Kidney glomerular epithelial cell (primary cell): Measurements from ENCODE around the gene ARHGAP10.
"Not testable (repeated sequence)": the region's sequence is repeated elsewhere in the genome, so short reads cannot be mapped to it uniquely, and the experiment has no call there.

Source experiments
- DNase-seq: peaks from one replicate; lab custom pipeline; 2025; lab: John Stamatoyannopoulos, UW

ARHGAP10 gene

DNA sequence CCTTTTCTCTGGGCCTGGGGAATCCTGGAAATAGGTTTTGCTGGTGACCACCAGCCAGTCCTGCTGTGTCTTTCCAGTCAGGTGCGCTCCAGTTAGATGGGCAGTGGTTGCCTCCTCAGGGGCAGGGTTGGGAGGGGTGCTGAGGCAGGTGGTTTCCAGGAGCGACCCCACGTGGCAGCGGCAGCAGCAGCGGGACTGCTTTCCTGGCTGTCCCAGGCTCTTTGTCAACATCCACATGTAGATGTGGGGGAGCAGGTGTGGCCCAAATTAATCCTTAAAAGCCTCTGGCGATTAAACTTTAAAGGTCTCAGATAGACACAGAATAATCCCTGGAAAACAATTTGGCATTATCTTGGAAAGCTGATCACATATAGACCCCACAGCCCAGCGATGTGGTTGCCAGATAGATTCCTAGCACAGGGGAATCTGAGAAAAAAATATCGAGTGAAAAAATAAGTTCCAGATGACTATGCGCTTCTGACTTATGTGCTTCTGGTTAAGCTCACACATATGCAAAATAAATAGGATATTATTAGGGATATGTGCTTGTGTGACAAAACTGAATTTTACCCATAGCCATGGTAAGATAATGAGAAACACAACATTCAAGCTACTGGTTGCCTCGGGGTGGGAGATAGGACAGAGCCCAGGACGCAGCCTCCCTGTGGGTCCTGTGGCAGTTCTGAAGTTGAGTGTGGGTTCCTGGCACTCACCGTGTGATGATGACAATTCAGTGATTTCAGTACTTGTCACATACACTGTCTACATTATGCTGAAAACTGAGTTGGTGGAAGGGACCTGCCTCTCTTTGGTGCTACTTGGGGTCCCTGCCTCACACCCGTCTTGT, 336.4 kb downstream of the ARHGAP10 start:
- DNase-seq = no peak

GRCh38 chr4:148069086-148069894, 337.4 kb downstream of the ARHGAP10 start:
- no peak for DNase-seq

GRCh38 chr4:148069895-148070178, 337.9 kb downstream of the ARHGAP10 start:
- no peak for DNase-seq

DNA sequence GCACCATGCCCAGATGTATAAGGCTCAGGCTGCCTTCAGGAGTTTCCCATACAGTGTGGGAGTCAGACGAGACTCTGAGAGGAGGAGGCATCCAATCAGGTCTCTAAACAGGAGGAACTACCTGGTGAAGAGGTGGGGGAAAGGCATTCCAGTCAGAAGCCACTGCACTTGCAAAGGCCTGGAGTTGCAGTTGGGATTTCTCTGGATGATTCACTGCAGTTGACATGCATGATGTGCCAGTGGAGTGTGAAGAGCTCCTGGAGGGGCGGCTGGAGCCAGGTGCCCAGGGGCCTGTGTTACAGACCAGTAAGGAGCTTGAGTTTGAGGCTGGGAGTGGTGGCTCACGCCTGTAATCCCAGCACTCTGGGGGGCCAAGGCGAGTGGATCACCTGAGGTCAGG, 339.1 kb downstream of the ARHGAP10 start:
- DNase-seq = peak; percentile 81

DNA sequence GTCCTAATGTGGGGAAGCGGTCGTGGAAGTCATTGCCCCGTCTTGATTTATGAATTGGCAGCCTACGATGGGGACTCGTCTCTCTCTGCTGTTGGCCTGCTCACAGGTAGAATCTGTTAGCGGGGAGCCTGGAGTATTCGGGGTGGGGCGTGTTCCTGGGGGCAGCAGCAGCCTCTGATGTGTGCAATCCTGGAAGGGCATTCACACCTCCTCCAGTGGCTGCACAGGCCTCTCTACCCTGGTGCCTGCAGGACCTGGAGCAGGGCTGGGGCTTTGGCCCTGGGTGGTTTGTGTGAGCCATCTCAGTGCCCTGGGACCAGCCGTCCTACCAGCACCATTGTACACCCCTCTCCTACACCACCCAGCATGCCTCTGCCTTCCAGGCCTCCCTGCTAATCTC, 340.9 kb downstream of the ARHGAP10 start:
- DNase-seq = no peak

DNA sequence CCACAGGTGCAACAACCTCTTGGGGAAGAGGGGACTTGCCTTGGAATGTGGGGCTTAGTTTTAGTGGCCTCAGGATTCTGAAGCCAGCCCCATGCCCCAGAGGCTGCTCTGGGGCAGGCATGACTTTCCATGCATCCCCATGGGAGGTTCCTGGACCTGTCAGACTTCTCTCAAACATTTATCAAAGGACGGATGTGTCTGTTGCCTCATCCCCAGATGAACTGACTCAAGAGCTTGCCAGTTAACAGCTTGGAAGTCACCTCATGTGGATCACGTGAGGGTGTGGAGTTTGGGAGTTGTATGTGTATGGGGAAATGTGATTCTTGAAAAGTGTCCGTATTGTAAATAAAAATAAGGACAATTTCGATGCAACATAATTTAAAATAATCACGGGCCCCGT, 341.5 kb downstream of the ARHGAP10 start:
- DNase-seq = no peak

DNA sequence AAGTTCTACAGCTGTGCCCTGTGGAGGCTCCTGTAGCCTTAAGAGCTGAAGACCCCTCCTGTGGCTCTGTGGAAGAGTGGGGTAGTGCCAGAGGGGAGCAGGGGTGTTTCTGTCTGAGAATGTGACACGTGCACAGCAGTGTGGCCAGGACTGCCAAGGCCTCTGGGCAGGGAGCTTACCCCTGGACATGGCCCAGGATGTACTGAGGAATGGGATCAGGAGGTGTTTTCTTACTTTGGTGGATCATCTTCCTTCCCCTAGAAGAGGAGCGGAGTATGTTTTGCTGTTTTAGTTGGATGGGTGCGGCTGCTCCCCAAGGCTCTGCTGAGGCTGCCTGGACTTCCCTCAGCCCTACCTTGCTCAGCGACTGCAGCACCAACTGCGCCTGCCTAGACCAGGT, 342.6 kb downstream of the ARHGAP10 start:
- DNase-seq = no peak

DNA sequence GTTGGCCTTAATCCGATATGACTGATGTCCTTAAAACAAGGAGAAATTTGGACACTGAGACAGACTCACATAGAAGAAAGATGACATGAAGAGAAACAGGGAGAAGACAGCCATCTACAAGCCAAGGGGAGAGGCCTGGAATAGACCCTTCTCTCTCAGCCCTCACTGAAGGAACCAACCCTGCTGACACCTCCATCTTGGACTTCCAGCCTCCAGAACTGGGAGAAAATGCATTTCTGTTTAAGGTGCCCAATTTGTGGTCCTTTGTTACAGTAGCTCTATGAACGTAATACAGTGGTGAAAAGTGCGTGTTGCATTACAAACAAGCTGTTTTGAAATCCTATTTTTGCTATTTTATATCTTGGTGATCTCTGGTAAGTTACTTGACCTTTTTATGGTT, 343.6 kb downstream of the ARHGAP10 start:
- no peak for DNase-seq

DNA sequence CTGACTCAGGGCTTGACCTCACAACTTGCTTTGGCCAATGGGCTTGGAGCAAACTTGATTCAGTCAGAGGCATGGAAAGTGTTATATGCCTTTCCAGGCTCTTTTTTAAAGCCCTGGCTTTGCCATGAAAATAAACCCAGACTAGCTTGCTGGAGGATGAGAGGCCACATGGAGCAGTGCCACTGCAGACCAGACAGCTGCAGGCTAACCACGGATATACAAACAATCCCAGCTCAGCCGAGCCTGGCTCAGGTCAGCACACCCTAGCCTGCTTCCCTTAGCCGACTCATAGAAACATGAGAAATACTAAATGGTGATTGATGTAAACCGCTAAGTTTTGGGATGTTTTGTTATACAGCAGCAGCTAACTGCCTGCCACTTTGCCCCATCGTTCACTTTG, 345.1 kb downstream of the ARHGAP10 start:
- DNase-seq = no peak

DNA sequence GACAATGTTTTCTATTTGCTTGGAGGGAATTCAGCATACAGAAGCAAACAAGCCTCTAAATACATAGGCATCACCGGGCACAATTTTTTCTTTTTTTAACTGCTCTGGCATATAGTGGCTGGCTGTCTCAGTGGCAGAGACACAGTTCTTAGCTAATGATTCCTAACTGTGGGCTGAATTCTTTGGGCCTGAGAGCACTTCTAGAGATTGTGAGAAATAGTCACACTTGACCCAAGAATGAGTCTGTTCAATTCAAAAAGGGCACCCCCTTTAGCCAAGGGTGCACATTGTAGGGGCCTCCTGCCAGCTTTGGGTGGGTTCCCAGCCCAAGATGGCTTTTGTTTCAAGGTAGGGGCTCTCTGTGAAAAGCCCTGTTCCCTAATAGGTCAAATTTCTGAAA, 345.7 kb downstream of the ARHGAP10 start:
- no peak for DNase-seq

GRCh38 chr4:148078061-148078460, 346.2 kb downstream of the ARHGAP10 start:
- no peak for DNase-seq

- no peak for DNase-seq
Observed at GRCh38 chr4:148079961-148080360, 348.1 kb downstream of the ARHGAP10 start.

GRCh38 chr4:148081267-148081666, 349.4 kb downstream of the ARHGAP10 start:
- no peak for DNase-seq

DNA sequence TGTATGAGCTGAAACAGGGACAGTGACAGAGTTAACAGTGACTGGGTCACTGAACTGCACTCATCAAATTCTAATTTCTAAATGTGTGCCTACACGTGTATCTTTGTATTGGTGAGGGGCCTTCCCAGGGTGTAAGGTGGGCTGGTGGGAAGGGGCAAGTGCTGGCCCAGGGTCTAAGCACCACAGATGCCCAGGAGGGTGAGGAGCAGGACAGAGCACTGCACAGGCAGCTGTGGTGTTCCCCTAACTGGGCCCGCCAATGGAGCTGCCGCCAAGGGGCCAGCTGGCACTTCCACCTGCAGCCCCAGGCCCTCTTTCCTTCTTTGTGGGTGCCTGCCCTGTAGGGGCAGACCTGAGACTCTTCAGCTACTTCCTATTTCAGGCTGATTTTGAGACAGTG, 349.9 kb downstream of the ARHGAP10 start:
- no peak for DNase-seq

DNA sequence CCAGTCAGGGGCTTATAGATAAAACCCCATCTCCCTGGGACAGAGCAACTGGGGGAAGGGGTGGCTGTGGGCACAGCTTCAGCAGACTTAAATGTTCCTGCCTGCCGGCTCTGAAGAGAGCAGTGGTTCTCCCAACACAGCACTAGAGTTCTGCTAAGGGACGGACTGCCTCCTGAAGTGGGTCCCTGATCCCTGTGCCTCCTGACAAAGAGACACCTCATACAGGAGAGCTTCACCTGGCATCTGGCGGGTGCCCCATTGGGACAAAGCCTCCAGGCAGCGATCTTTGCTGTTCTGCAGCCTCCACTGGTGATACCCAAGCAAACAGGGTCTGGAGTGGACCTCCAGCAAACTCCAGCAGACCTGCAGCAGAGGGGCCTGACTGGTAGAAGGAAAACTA, 351.2 kb downstream of the ARHGAP10 start:
- DNase-seq = not testable (repeated sequence)

GRCh38 chr4:148089624-148090023, 357.7 kb downstream of the ARHGAP10 start:
- no peak for DNase-seq

- no peak for DNase-seq
Observed at GRCh38 chr4:148090029-148090428, 358.1 kb downstream of the ARHGAP10 start.

DNA sequence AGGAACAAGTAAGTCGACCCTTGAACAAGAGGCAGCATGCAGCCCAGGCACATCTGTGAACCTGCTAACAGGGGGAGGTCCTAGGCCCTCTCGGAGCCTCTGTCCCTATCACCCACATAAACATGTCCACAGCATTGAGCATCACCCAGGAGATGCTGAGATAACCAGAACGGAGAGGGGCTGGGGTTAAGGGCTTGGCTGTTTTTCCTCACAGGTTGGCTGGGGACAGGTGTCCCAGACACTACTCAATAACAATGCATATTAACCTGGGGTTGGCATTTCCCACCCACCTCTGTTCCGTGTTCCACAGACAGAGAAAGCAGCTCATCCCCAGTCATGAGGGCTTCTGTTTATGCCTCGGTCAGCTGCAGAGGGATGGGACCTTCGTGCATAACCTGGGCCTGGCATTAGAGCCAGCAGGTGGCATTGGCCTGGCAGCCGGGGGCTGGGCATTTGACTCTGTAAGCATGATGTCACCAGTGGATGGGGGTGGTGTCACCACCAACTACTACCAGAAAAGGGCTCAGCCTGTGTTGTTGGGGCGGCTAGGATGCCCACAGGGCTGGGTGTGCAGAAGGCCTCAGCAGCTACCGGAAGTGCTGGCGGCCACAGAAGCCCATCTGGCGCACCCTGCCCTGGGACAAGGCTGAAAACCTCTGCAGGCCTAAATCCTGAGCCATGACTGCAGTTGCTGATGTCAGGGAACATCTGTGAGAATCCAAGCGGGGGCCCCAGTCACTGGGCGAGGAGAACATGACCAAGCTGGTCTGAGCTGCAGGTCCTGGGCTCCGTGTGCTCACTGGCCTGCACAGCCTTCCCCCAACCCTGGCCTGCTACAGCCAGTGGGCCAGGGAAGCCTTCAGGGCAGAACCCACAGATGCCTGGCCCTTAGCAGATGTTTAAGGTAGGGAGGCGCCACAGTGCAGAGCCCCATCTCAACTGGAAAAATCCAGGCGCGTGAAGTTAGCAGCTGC, 358.9 kb downstream of the ARHGAP10 start:
- no peak for DNase-seq

DNA sequence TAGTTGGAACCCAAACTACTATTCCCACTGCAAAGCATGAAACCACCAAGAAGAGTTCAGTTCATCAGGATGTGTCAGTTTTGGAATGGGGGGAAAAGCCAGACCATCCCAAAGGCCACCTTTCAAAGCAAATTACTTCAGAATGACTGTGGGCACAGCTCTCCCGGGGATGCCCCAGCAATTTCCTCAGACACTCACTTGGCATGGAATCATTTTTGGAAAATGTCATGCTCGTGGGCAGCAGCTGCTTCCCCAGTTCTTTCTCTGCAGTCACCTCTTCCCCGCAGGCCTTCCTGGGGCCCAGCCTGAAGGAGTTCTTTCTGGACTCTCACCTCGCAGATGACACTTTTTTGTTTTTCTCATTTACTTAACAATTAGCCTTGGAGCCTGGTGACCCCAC, 360.0 kb downstream of the ARHGAP10 start:
- DNase-seq = no peak

- no peak for DNase-seq
Observed at GRCh38 chr4:148092316-148093014, 360.6 kb downstream of the ARHGAP10 start.

- DNase-seq = no peak
Observed at GRCh38 chr4:148093065-148093464, 361.2 kb downstream of the ARHGAP10 start.

DNA sequence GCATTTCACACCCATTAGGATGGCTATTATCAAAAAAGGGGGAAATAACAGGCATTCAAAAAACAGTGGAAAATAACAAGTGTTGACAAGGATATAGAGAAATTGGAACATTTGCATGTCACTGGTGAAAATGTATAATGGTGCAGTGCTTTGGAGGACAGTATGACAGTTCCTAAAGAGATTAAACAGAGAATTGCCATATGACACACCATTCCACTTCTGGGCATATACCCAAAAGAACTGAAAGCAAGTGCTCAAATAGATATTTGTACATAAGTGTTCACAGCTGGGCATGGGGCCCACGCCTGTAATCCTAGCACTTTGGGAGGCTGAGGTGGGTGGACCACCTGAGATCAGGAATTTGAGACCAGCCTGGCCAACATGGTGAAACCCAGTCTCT, 362.3 kb downstream of the ARHGAP10 start:
- no peak for DNase-seq
